Measurements from ENCODE around the gene ITGB3BP. TPM values are rescaled to one million over a fixed set of nuclear protein-coding genes. Genes with fewer than 3 reads are reported as not detected.

Gene ITGB3BP
- total and polyA plus RNA-seq, 4 donors: 5.7 to 15.2 (median 7.5) TPM

DNA sequence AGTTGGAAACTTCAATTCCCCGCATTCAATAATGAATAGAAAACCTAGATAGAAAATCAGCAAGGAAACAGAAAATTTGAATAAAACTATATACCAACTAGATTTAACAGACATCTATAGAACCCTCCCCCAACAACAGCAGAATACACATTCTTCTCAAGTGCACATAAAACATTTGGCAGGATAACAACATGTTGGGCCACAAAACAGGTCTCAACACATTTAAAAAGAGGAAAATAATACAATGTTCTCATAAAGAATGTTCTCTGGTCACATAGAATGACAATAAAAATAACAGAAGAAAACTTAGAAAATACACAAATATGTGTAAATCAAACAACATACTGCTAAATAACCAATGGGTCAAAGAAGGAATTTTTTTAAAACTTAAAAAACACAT lies 24.9 kb downstream of the ITGB3BP start:
- 92% methylated on average over 1 of the region's 1 CpG for WGBS
- TF ChIP-seq SP1 (IDR thresholded peaks at IDR 0.05) (no peak), FOXA2 (IDR thresholded peaks at IDR 0.05) (no peak), JUND (IDR thresholded peaks at IDR 0.05) (no peak), ATF3 (IDR thresholded peaks at IDR 0.05) (no peak)
- no peak for DNase-seq (ENCODE audit: low spot score)
- Histone ChIP-seq H3K36me3 (ENCODE audit: control insufficient read depth in 4 of 4, insufficient read depth in 3 of 4, low read depth in 1 of 4, low read length in 3 of 4) (no peaks in the 10 kb centered on the region), H3K9ac (ENCODE audit: low read depth in 1 of 2, low read length in 2 of 2) (no peak overlapping the region), H3K9me3 (ENCODE audit: control insufficient read depth in 4 of 4, low read length in 3 of 4) (no peaks in the 10 kb centered on the region), H3K27me3 (ENCODE audit: control insufficient read depth in 4 of 4, insufficient read depth in 4 of 4, low read length in 3 of 4) (no peaks in the 10 kb centered on the region), H3K4me1 (ENCODE audit: control insufficient read depth in 4 of 4, insufficient read depth in 4 of 4, low read length in 3 of 4) (no peaks in the 10 kb centered on the region), H3K4me3 (ENCODE audit: low read depth in 1 of 3, low read length in 3 of 3) (no peak overlapping the region), H3K27ac (ENCODE audit: low read depth in 1 of 2, low read length in 2 of 2) (no peak overlapping the region)

GRCh38 chr1:63497577-63497976 lies 25.4 kb downstream of the ITGB3BP start:
- no peaks in the 10 kb centered on the region for H3K27me3 ChIP-seq (ENCODE audit: control insufficient read depth in 4 of 4, insufficient read depth in 4 of 4, low read length in 3 of 4)
- H3K36me3 ChIP-seq (ENCODE audit: control insufficient read depth in 4 of 4, insufficient read depth in 3 of 4, low read depth in 1 of 4, low read length in 3 of 4): no peaks in the 10 kb centered on the region
- no peak overlapping the region for H3K4me3 ChIP-seq (ENCODE audit: low read depth in 1 of 3, low read length in 3 of 3)
- WGBS: 91% methylated on average over 2 of the region's 2 CpGs
- H3K4me1 ChIP-seq (ENCODE audit: control insufficient read depth in 4 of 4, insufficient read depth in 4 of 4, low read length in 3 of 4): no peaks in the 10 kb centered on the region
- TF ChIP-seq YY1 (IDR thresholded peaks at IDR 0.05): no peak
- TF ChIP-seq RXRA (IDR thresholded peaks at IDR 0.05): no peak
- no peak for TF ChIP-seq FOXA2 (IDR thresholded peaks at IDR 0.05)
- no peak for TF ChIP-seq EGR1 (IDR thresholded peaks at IDR 0.05; ENCODE audit: low read depth in 2 of 2)
- no peak for TF ChIP-seq SP1 (IDR thresholded peaks at IDR 0.05)
- no peak for TF ChIP-seq CTCF (IDR thresholded peaks at IDR 0.05; ENCODE audit: low read depth, low read length, missing input control)
- no peak overlapping the region for H3K27ac ChIP-seq (ENCODE audit: low read depth in 1 of 2, low read length in 2 of 2)
- DNase-seq (ENCODE audit: low spot score): no peak
- H3K9me3 ChIP-seq (ENCODE audit: control insufficient read depth in 4 of 4, low read length in 3 of 4): no peaks in the 10 kb centered on the region
- no peak overlapping the region for H3K9ac ChIP-seq (ENCODE audit: low read depth in 1 of 2, low read length in 2 of 2)

GRCh38 chr1:63487336-63488065 lies 35.5 kb downstream of the ITGB3BP start:
- 81% methylated on average over 8 of the region's 8 CpGs for WGBS
- TF ChIP-seq ATF3 (IDR thresholded peaks at IDR 0.05): no peak
- no peak for TF ChIP-seq FOXA2 (IDR thresholded peaks at IDR 0.05)
- TF ChIP-seq YY1 (IDR thresholded peaks at IDR 0.05): no peak
- no peak for TF ChIP-seq CTCF (IDR thresholded peaks at IDR 0.05; ENCODE audit: low read depth, low read length, missing input control)
- TF ChIP-seq HNF4G (IDR thresholded peaks at IDR 0.05): no peak
- TF ChIP-seq SP1 (IDR thresholded peaks at IDR 0.05): no peak
- no peak for TF ChIP-seq RAD21 (IDR thresholded peaks at IDR 0.05)
- TF ChIP-seq REST (IDR thresholded peaks at IDR 0.05): no peak
- no peak for TF ChIP-seq EGR1 (IDR thresholded peaks at IDR 0.05; ENCODE audit: low read depth in 2 of 2)
- TF ChIP-seq, protein P1, sequence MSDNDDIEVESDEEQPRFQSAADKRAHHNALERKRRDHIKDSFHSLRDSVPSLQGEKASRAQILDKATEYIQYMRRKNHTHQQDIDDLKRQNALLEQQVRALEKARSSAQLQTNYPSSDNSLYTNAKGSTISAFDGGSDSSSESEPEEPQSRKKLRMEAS (IDR thresholded peaks at IDR 0.05): no peak
- TF ChIP-seq FOXA1 (IDR thresholded peaks at IDR 0.05): no peak
- no peak for TF ChIP-seq HNF4A (conservative IDR thresholded peaks at IDR 0.05)
- no peak for TF ChIP-seq JUND (IDR thresholded peaks at IDR 0.05)
- no peak for TF ChIP-seq RXRA (IDR thresholded peaks at IDR 0.05)
- no peak for TF ChIP-seq TAF1 (conservative IDR thresholded peaks at IDR 0.05)
- no peak for TF ChIP-seq GABPA (IDR thresholded peaks at IDR 0.05 in 1 of 2, conservative IDR thresholded peaks at IDR 0.05 in 1 of 2)
- TF ChIP-seq NR2F2 (IDR thresholded peaks at IDR 0.05): no peak

More at GRCh38 chr1:63487336-63488065, 35.5 kb downstream of the ITGB3BP start:
- Histone ChIP-seq H3K27me3 (ENCODE audit: control insufficient read depth in 4 of 4, insufficient read depth in 4 of 4, low read length in 3 of 4) (no peaks in the 10 kb centered on the region), H3K36me3 (ENCODE audit: control insufficient read depth in 4 of 4, insufficient read depth in 3 of 4, low read depth in 1 of 4, low read length in 3 of 4) (no peaks in the 10 kb centered on the region), H3K4me3 (ENCODE audit: low read depth in 1 of 3, low read length in 3 of 3) (no peak overlapping the region), H3K9me3 (ENCODE audit: control insufficient read depth in 4 of 4, low read length in 3 of 4) (no peaks in the 10 kb centered on the region), H3K27ac (ENCODE audit: low read depth in 1 of 2, low read length in 2 of 2) (no peak overlapping the region), H3K9ac (ENCODE audit: low read depth in 1 of 2, low read length in 2 of 2) (no peak overlapping the region), H3K4me1 (ENCODE audit: control insufficient read depth in 4 of 4, insufficient read depth in 4 of 4, low read length in 3 of 4) (no peaks in the 10 kb centered on the region)
- no peak for DNase-seq (ENCODE audit: low spot score)

Measured in liver (tissue), 9 donors.